Vagina (tissue), 2 donors: ENCODE measurements around the gene ZC2HC1B.

Experiments
- POLR2AphosphoS5 ChIP-seq, 2 donors: sonication (generic); formaldehyde crosslinking; IDR thresholded peaks; one replicate each; pipeline ENCODE4 v1.9.0; 2017; ENCODE audit warnings: antibody characterized with exemption in 2 of 2, mild to moderate bottlenecking in 2 of 2, low read depth in 1 of 2; ENCODE audit not compliant: insufficient read depth in 1 of 2
- TF ChIP-seq, protein P1 (sequence below), 3 experiments: fragments of 450-650 bp in 2 of 3; fragments of 200-600 bp in 1 of 3; sonication (generic) in 1 of 3; IDR thresholded peaks; one replicate each; pipeline ENCODE4 v1.5.1; 2017 to 2019; ENCODE audit warnings: antibody characterized with exemption in 3 of 3, mild to moderate bottlenecking in 2 of 3, moderate library complexity in 2 of 3

DNA sequence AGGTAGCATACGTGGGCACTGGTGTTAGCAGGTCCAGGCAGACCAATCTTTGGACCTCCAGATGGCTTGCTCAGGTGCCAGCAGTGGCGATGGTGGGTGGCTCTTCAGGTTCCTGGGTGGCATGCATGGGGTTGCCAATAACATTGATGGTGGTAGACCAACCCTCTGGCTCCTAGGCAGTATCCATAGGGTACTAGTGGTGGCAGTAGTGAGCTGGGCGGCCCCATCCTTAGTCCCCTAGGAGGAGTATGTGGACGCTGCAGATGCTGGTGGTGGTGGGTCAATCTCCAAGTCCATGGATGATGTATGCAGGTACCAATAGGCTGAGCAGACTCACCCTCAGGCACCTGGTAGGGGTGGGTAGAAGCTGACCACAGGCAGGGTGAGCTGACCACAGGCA is 70.6 kb downstream of the ZC2HC1B start:
- TF ChIP-seq POLR2AphosphoS5 (IDR thresholded peaks at IDR 0.05; ENCODE audit: insufficient read depth in 1 of 2, low read depth in 1 of 2): no peak
- TF ChIP-seq, protein P1, sequence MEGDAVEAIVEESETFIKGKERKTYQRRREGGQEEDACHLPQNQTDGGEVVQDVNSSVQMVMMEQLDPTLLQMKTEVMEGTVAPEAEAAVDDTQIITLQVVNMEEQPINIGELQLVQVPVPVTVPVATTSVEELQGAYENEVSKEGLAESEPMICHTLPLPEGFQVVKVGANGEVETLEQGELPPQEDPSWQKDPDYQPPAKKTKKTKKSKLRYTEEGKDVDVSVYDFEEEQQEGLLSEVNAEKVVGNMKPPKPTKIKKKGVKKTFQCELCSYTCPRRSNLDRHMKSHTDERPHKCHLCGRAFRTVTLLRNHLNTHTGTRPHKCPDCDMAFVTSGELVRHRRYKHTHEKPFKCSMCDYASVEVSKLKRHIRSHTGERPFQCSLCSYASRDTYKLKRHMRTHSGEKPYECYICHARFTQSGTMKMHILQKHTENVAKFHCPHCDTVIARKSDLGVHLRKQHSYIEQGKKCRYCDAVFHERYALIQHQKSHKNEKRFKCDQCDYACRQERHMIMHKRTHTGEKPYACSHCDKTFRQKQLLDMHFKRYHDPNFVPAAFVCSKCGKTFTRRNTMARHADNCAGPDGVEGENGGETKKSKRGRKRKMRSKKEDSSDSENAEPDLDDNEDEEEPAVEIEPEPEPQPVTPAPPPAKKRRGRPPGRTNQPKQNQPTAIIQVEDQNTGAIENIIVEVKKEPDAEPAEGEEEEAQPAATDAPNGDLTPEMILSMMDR (IDR thresholded peaks at IDR 0.05): no peak
